Hepatocyte (in vitro differentiated cells): ENCODE results near the gene MEF2A. TPM values are rescaled to one million over a fixed set of nuclear protein-coding genes. Genes with fewer than 3 reads are reported as not detected.

ENCODE experiments used
- DNase-seq: peaks from one replicate; pipeline ENCODE4 v3.0.0-alpha.2; 2016; ENCODE audit warnings: low spot score
- H2AFZ ChIP-seq: fragments of 200-600 bp; sonication (generic); 2 replicates; pipeline ENCODE4 v1.6.0; 2016; ENCODE audit warnings: antibody characterized with exemption, mild to moderate bottlenecking
- H3K27ac ChIP-seq: fragments of 200-600 bp; sonication (generic); 2 replicates; pipeline ENCODE4 v1.5.1; 2016; ENCODE audit warnings: mild to moderate bottlenecking
- H3K27me3 ChIP-seq: fragments of 200-600 bp; sonication (generic); 2 replicates; pipeline ENCODE4 v1.6.1; 2016
- H3K36me3 ChIP-seq: fragments of 200-600 bp; sonication (generic); replicated peaks from 2 replicates; pipeline ENCODE4 v1.5.1; 2016; ENCODE audit warnings: low read depth; ENCODE audit not compliant: insufficient read depth
- H3K4me1 ChIP-seq: fragments of 200-600 bp; sonication (generic); 2 replicates; pipeline ENCODE4 v1.5.1; 2016; ENCODE audit warnings: mild to moderate bottlenecking, moderate library complexity; ENCODE audit not compliant: insufficient read depth
- H3K4me2 ChIP-seq: fragments of 200-600 bp; sonication (generic); 2 replicates; pipeline ENCODE4 v1.6.0; 2016
- H3K4me3 ChIP-seq: fragments of 200-600 bp; sonication (generic); 2 replicates; pipeline ENCODE4 v1.5.1; 2016; ENCODE audit warnings: mild to moderate bottlenecking
- H3K79me2 ChIP-seq: fragments of 200-600 bp; sonication (generic); 2 replicates; pipeline ENCODE4 v1.6.0; 2017; ENCODE audit warnings: mild to moderate bottlenecking
- H3K9me2 ChIP-seq: fragments of 200-600 bp; sonication (generic); replicated peaks from 2 replicates; pipeline ENCODE4 v1.6.0; 2017; ENCODE audit warnings: mild to moderate bottlenecking; ENCODE audit not compliant: insufficient read depth
- H3K9me3 ChIP-seq: fragments of 200-600 bp; sonication (generic); 2 replicates; pipeline ENCODE4 v1.5.1; 2016; ENCODE audit warnings: low read depth, mild to moderate bottlenecking
- H4K20me1 ChIP-seq: fragments of 200-600 bp; sonication (generic); 2 replicates; pipeline ENCODE4 v1.6.0; 2016; ENCODE audit warnings: mild to moderate bottlenecking; ENCODE audit not compliant: insufficient read depth, poor library complexity, severe bottlenecking
- EZH2 ChIP-seq: fragments of 200-600 bp; sonication (generic); IDR thresholded peaks from 2 replicates; pipeline ENCODE4 v1.6.1; 2016; ENCODE audit warnings: antibody characterized with exemption, mild to moderate bottlenecking, borderline replicate concordance
- EZH2phosphoT487 ChIP-seq: fragments of 200-600 bp; sonication (generic); IDR thresholded peaks from one replicate; pipeline ENCODE4 v1.6.1; 2018; ENCODE audit warnings: antibody characterized with exemption, mild to moderate bottlenecking, low read depth, moderate library complexity; ENCODE audit not compliant: unreplicated experiment, severe bottlenecking
- WGBS: methylation state at CpG from one replicate; pipeline ENCODE4 v1.1.6; 2016; ENCODE audit warnings: low lambda C conversion rate; ENCODE audit errors: missing lambda C conversion rate; 5-methylcytosine and 5-hydroxymethylcytosine counted together
- polyA plus RNA-seq: library from polyadenylated mRNA; unstranded; fragments of >200 nt; fragmentation: Nextera tagmentation; extraction: Ambion mirVana; gene quantifications from 2 replicates; pipeline ENCODE4 v1.2.1, GENCODE V29; 2016
- total RNA-seq: library from RNA; depleted of rRNA; stranded (reverse); fragments of >200 nt; gene quantifications from 2 replicates; pipeline ENCODE4 v1.2.3, GENCODE V29; 2014
- TF ChIP-seq, protein P1 (sequence below): fragments of 200-600 bp; sonication (generic); IDR thresholded peaks from 2 replicates; pipeline ENCODE4 v1.5.1; 2016; ENCODE audit warnings: antibody characterized with exemption, mild to moderate bottlenecking; ENCODE audit not compliant: poor library complexity

The MEF2A gene
- total and polyA plus RNA-seq, 2 experiments from 2014 or later = 20.4 to 56.7 TPM

DNA sequence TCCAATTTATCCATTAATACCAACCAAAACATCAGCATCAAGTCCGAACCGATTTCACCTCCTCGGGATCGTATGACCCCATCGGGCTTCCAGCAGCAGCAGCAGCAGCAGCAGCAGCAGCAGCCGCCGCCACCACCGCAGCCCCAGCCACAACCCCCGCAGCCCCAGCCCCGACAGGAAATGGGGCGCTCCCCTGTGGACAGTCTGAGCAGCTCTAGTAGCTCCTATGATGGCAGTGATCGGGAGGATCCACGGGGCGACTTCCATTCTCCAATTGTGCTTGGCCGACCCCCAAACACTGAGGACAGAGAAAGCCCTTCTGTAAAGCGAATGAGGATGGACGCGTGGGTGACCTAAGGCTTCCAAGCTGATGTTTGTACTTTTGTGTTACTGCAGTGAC, 146.6 kb downstream of the MEF2A start:
- no peak overlapping the region for H2AFZ ChIP-seq
- no peak overlapping the region for H3K27ac ChIP-seq
- H3K4me2 ChIP-seq = no peak overlapping the region
- H3K79me2 ChIP-seq = no peaks in the 10 kb centered on the region
- no peaks in the 10 kb centered on the region for H3K9me3 ChIP-seq
- peaks cover 5% of the 10 kb centered on the region for H3K4me1 ChIP-seq
- H3K4me3 ChIP-seq = no peak overlapping the region
- H3K36me3 ChIP-seq = no peaks in the 10 kb centered on the region
- 93% methylated on average over 18 of the region's 18 CpGs for WGBS
- no peaks in the 10 kb centered on the region for H3K9me2 ChIP-seq
- no peak for DNase-seq
- H4K20me1 ChIP-seq = no peaks in the 10 kb centered on the region
- no peak for TF ChIP-seq EZH2phosphoT487
- TF ChIP-seq, protein P1, sequence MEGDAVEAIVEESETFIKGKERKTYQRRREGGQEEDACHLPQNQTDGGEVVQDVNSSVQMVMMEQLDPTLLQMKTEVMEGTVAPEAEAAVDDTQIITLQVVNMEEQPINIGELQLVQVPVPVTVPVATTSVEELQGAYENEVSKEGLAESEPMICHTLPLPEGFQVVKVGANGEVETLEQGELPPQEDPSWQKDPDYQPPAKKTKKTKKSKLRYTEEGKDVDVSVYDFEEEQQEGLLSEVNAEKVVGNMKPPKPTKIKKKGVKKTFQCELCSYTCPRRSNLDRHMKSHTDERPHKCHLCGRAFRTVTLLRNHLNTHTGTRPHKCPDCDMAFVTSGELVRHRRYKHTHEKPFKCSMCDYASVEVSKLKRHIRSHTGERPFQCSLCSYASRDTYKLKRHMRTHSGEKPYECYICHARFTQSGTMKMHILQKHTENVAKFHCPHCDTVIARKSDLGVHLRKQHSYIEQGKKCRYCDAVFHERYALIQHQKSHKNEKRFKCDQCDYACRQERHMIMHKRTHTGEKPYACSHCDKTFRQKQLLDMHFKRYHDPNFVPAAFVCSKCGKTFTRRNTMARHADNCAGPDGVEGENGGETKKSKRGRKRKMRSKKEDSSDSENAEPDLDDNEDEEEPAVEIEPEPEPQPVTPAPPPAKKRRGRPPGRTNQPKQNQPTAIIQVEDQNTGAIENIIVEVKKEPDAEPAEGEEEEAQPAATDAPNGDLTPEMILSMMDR = no peak
- no peak for TF ChIP-seq EZH2
- H3K27me3 ChIP-seq = no peaks in the 10 kb centered on the region

DNA sequence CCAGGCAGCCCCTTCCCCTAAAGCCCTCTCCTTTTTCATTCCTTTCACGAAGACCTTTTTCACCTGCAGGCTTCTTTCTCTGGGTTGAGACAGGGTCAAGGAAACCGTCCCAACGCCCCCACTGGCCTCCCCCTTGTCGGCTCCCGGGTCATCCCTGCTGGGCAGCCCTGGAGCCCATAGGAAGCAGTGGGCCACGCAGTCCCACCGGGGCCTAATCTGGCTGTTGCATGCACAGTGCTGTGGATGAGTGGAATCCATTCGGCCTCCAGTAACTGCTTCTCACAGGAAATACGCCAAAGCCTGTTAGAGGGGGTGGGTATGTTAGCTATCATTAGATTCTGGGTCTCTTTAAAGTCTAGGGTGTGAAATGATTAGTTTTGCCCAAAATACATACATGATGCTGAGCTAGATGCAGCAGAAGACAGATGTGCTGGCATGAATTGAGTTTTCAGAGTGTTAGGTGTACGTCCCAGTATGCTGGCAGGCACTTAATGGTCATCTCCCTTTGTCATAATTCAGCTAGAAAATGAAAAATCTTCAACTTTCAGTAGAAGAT, 150.8 kb downstream of the MEF2A start:
- no peaks in the 10 kb centered on the region for H3K4me1 ChIP-seq
- no peak overlapping the region for H2AFZ ChIP-seq
- no peak overlapping the region for H3K27ac ChIP-seq
- H3K27me3 ChIP-seq = no peaks in the 10 kb centered on the region
- TF ChIP-seq, protein P1 = no peak
- TF ChIP-seq EZH2 (no peak), EZH2phosphoT487 (no peak)
- WGBS = 94% methylated on average over 10 of the region's 10 CpGs
- H3K79me2 ChIP-seq = no peaks in the 10 kb centered on the region
- no peaks in the 10 kb centered on the region for H3K36me3 ChIP-seq
- no peaks in the 10 kb centered on the region for H4K20me1 ChIP-seq
- no peak overlapping the region for H3K4me3 ChIP-seq
- no peaks in the 10 kb centered on the region for H3K9me2 ChIP-seq
- no peak for DNase-seq
- no peak overlapping the region for H3K4me2 ChIP-seq
- H3K9me3 ChIP-seq = no peaks in the 10 kb centered on the region

DNA sequence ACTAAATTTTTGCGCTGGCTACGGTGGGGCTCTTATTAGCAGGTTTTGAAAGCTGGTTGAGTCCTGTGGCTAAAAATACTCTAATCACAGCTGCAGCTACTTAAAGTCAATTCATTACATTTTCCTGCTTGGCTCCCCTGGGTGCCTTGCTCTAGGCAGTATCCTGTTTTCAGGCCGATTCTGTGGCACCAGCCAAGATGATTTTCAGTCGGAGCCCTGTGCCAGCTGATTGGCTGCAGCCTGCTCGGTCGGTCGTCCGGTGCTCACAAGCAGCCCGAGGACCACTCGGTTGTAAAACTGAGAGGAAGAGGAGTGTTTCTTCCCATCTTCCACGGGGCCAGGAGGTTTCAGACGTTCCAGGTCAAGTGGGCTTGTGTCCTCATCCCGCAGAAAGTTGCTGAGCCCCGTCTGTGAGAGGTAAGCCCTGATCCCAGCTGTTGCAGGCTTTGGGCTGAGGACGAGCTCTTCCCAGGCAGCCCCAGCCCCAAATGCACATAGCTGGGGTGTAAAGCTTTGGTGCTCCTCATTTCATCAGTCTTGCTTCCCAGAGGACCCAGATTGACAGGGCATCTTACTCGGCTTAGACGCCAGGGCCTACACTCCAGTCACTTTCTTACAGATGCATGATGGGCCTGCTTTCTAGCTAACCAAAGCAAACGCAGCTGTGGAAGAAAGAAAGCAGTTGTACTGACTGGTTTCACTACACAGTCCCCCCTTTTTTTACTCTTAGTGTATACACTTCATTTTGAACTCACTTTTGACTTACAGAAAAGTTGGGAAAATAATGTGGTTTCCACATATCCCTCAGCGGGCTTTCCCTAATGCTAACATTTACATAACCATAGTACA, 151.6 kb downstream of the MEF2A start:
- Histone ChIP-seq H3K9me2 (no peaks in the 10 kb centered on the region), H3K36me3 (no peaks in the 10 kb centered on the region), H2AFZ (no peak overlapping the region), H3K27me3 (no peaks in the 10 kb centered on the region), H3K4me3 (no peak overlapping the region), H4K20me1 (no peaks in the 10 kb centered on the region), H3K27ac (no peak overlapping the region), H3K9me3 (no peaks in the 10 kb centered on the region), H3K4me2 (no peak overlapping the region), H3K4me1 (no peaks in the 10 kb centered on the region), H3K79me2 (no peaks in the 10 kb centered on the region)
- no peak for DNase-seq
- TF ChIP-seq EZH2 = no peak
- TF ChIP-seq, protein P1 = no peak
- no peak for TF ChIP-seq EZH2phosphoT487
- 84% methylated on average over 19 of the region's 19 CpGs for WGBS
